HL-60 (cell line): ENCODE data around the gene RSRC1.
"Not testable (repeated sequence)": the region's sequence is repeated elsewhere in the genome, so short reads cannot be mapped to it uniquely, and the experiment has no call there.

Experiments
- DNase-seq, 2 experiments: peaks; one replicate each; pipeline ENCODE4 v3.0.0-alpha.2; 2010 to 2020; ENCODE audit warnings: low read depth in 1 of 2, low spot score in 1 of 2
- H3K27ac ChIP-seq: fragments of 250-450 bp; sonication (Bioruptor Pico); replicated peaks from 2 replicates; pipeline ENCODE4 v1.5.1; 2020; ENCODE audit warnings: mild to moderate bottlenecking, moderate library complexity
- H3K27me3 ChIP-seq: fragments of 250-450 bp; sonication (Bioruptor Pico); 2 replicates; pipeline ENCODE4 v1.5.1; 2021; ENCODE audit warnings: mild to moderate bottlenecking, moderate library complexity; ENCODE audit not compliant: insufficient read depth, poor library complexity, severe bottlenecking
- H3K4me3 ChIP-seq: replicated peaks from 2 replicates; pipeline ENCODE4 v1.5.1; 2011; ENCODE audit warnings: mild to moderate bottlenecking, control low read depth, low read length; ENCODE audit not compliant: insufficient read depth
- CTCF ChIP-seq: IDR thresholded peaks from one replicate; pipeline ENCODE4 v1.5.1; 2011; ENCODE audit warnings: low read length, control low read depth, inconsistent platforms; ENCODE audit not compliant: insufficient read depth
- GABPA ChIP-seq: IDR thresholded peaks from 2 replicates; pipeline ENCODE4 v1.6.1; 2012; ENCODE audit warnings: low read depth
- POLR2AphosphoS5 ChIP-seq: IDR thresholded peaks from 2 replicates; pipeline ENCODE4 v1.6.1; 2012; ENCODE audit warnings: low read depth
- REST ChIP-seq: IDR thresholded peaks from 2 replicates; pipeline ENCODE4 v1.6.1; 2012; ENCODE audit warnings: low read depth; ENCODE audit not compliant: insufficient replicate concordance
- SPI1 ChIP-seq: IDR thresholded peaks from 2 replicates; pipeline ENCODE4 v1.6.1; 2012; ENCODE audit warnings: low read depth, mild to moderate bottlenecking, borderline replicate concordance

RSRC1 gene

GRCh38 chr3:158549938-158550337 is 440.0 kb downstream of the RSRC1 start:
- H3K27me3 ChIP-seq, H3K4me3 ChIP-seq, DNase-seq, H3K27ac ChIP-seq: not testable (repeated sequence)

GRCh38 chr3:158552124-158552523 is 442.2 kb downstream of the RSRC1 start:
- Histone ChIP-seq H3K27me3 (no peaks in the 10 kb centered on the region), H3K4me3 (no peak overlapping the region), H3K27ac (no peak overlapping the region)
- TF ChIP-seq CTCF, result no peak
- TF ChIP-seq POLR2AphosphoS5, result no peak
- DNase-seq, result no peak

DNA sequence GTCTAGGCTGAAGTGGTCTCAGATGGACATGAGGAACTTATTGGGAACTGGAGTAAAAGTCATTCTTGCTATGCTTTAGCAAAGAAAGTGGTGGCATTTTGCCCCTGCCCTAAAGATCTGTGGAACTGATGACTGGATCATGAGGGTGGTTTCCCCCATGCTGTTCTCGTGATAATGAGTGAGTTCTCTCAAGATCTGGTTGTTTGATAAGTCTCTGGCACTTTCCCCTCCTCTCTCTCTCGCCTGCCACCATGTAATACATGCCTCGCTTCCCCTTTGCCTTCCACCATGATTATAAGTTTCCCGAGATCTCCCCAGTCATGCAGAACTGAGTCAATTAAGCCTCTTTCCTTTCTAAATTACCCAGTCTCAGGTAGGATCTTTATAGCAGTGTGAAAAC is 449.6 kb downstream of the RSRC1 start:
- no peak overlapping the region for H3K27ac ChIP-seq
- TF ChIP-seq GABPA, result no peak
- TF ChIP-seq REST, result no peak
- no peak for TF ChIP-seq CTCF
- no peak for TF ChIP-seq POLR2AphosphoS5
- TF ChIP-seq SPI1, result no peak
- DNase-seq, result no peak
- no peaks in the 10 kb centered on the region for H3K27me3 ChIP-seq
- H3K4me3 ChIP-seq, result no peak overlapping the region

- no peaks in the 10 kb centered on the region for H3K27me3 ChIP-seq
- H3K27ac ChIP-seq, result no peak overlapping the region
- DNase-seq, result no peak
- TF ChIP-seq GABPA (no peak), SPI1 (no peak), CTCF (no peak), POLR2AphosphoS5 (no peak), REST (no peak)
- H3K4me3 ChIP-seq, result no peak overlapping the region
Observed at GRCh38 chr3:158560979-158561378, 451.1 kb downstream of the RSRC1 start.
